Kidney (tissue), 14 donors: ENCODE data around the gene GFOD1. TPM values are rescaled to one million over a fixed set of nuclear protein-coding genes. Genes with fewer than 3 reads are reported as not detected.

ENCODE experiments used
- DNase-seq, 5 donors: peaks; one replicate each; pipeline ENCODE4 v3.0.0-alpha.2; 2013 to 2020
- FAIRE-seq: peaks from 2 replicates; lab custom pipeline; 2012; peaks lifted over from hg19 to GRCh38; lab: Jason Lieb, UNC
- H3K27ac ChIP-seq, 2 donors: one replicate each; pipeline ENCODE4 v1.7.0; 2013; ENCODE audit warnings: low read depth in 2 of 2, low read length in 2 of 2, inconsistent platforms in 1 of 2
- H3K27me3 ChIP-seq: one replicate; pipeline ENCODE4 v1.7.1; 2013; ENCODE audit warnings: low read length, inconsistent platforms; ENCODE audit not compliant: control insufficient read depth, insufficient read depth
- H3K36me3 ChIP-seq, 3 donors: one replicate each; pipeline versions ENCODE4 v1.7.0 to v1.7.1; 2013; ENCODE audit warnings: low read length in 3 of 3, control low read depth in 1 of 3, inconsistent platforms in 1 of 3; ENCODE audit not compliant: insufficient read depth in 3 of 3, control insufficient read depth in 2 of 3
- H3K4me1 ChIP-seq, 3 donors: one replicate each; pipeline versions ENCODE4 v1.7.0 to v1.7.1; 2013; ENCODE audit warnings: low read length in 3 of 3, inconsistent platforms in 1 of 3, low read depth in 1 of 3; ENCODE audit not compliant: control insufficient read depth in 2 of 3, insufficient read depth in 2 of 3
- H3K4me3 ChIP-seq, 3 donors: one replicate each; pipeline versions ENCODE4 v1.7.0 to v1.8.1; 2013; ENCODE audit warnings: low read length in 3 of 3, control low read depth in 1 of 3, inconsistent platforms in 1 of 3
- H3K9ac ChIP-seq, 3 donors: one replicate each; pipeline versions ENCODE4 v1.7.0 to v1.7.1; 2013; ENCODE audit warnings: low read length in 3 of 3, control low read depth in 1 of 3, inconsistent platforms in 1 of 3
- H3K9me3 ChIP-seq, 3 donors: one replicate each; pipeline versions ENCODE4 v1.7.0 to v1.7.1; 2013; ENCODE audit warnings: low read length in 3 of 3, control low read depth in 1 of 3, inconsistent platforms in 1 of 3; ENCODE audit not compliant: control insufficient read depth in 2 of 3, insufficient read depth in 1 of 3
- intact Hi-C: fragments of 100-400 bp; cut with DNase I; formaldehyde crosslinking; loops from one replicate; pipeline ENCODE4 v1.11.1; 2022
- polyA plus RNA-seq: library from polyadenylated mRNA; stranded (reverse); fragments of 350-450 nt; fragmentation: Illumina TruSeq; extraction: RNeasy Lipid Tissue Mini Kit (QIAGEN cat#74804); gene quantifications from one replicate; pipeline ENCODE4 v1.2.3, GENCODE V29; 2014; ENCODE audit warnings: low read depth, low replicate concordance; ENCODE audit not compliant: insufficient read depth
- total RNA-seq: library from RNA; stranded (reverse); fragmentation: NEBNext Ultra II Directional; extraction: Animal tissue kit (Norgen Biotek cat#: 25700); gene quantifications from one replicate; pipeline ENCODE4 v1.2.1, GENCODE V29; 2021
- TF ChIP-seq, protein P1 (sequence below): IDR thresholded peaks from 3 replicates; pipeline ENCODE4 v1.5.1; 2012; ENCODE audit warnings: mild to moderate bottlenecking, moderate library complexity, borderline replicate concordance; ENCODE audit not compliant: insufficient read depth; ENCODE audit errors: extremely low read depth
- donor health status: control.
- donor health status: control.
- donor health status: control.
- donor health status: control.
- donor health status: control.
- donor health status: DM: yes; HTN: yes; CAD: no.
- donor health status: Normal renal cell carcinoma (clear cell type).

The GFOD1 gene
- total and polyA plus RNA-seq, 2 donors from 2014 or later, result 2.1 to 14.6 TPM

DNA sequence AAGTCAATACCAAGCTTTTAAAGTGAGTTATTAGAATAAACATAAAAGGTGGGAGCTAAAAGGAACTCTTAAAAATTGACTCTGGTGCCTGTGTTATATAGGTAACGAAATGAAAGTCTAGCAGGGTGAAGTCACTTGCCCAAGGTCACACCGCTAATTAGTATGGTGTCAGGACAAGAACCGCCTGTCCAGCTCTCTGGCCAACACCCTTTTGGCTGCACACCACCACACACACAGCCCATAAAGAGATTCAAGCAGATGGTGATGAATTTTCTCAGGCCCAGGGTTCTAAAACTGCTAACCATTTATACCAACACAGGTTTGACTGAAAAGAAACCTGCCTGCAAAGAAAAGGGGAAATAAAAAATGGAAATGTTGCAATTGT is 20.2 kb downstream of the GFOD1 start:
- Histone ChIP-seq H3K27me3 (no peaks in the 10 kb centered on the region), H3K9ac (no peak overlapping the region), H3K27ac (no peak overlapping the region), H3K36me3 (no peaks in the 10 kb centered on the region), H3K4me1 (peaks cover 0 to 3% (median 2%) of the 10 kb centered on the region in 3 donors), H3K9me3 (no peaks in the 10 kb centered on the region), H3K4me3 (no peak overlapping the region)
- intact Hi-C loops, result no loop called here
- DNase-seq, result no peak
- TF ChIP-seq, protein P1, sequence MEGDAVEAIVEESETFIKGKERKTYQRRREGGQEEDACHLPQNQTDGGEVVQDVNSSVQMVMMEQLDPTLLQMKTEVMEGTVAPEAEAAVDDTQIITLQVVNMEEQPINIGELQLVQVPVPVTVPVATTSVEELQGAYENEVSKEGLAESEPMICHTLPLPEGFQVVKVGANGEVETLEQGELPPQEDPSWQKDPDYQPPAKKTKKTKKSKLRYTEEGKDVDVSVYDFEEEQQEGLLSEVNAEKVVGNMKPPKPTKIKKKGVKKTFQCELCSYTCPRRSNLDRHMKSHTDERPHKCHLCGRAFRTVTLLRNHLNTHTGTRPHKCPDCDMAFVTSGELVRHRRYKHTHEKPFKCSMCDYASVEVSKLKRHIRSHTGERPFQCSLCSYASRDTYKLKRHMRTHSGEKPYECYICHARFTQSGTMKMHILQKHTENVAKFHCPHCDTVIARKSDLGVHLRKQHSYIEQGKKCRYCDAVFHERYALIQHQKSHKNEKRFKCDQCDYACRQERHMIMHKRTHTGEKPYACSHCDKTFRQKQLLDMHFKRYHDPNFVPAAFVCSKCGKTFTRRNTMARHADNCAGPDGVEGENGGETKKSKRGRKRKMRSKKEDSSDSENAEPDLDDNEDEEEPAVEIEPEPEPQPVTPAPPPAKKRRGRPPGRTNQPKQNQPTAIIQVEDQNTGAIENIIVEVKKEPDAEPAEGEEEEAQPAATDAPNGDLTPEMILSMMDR, result no peak
- no peak for FAIRE-seq

DNA sequence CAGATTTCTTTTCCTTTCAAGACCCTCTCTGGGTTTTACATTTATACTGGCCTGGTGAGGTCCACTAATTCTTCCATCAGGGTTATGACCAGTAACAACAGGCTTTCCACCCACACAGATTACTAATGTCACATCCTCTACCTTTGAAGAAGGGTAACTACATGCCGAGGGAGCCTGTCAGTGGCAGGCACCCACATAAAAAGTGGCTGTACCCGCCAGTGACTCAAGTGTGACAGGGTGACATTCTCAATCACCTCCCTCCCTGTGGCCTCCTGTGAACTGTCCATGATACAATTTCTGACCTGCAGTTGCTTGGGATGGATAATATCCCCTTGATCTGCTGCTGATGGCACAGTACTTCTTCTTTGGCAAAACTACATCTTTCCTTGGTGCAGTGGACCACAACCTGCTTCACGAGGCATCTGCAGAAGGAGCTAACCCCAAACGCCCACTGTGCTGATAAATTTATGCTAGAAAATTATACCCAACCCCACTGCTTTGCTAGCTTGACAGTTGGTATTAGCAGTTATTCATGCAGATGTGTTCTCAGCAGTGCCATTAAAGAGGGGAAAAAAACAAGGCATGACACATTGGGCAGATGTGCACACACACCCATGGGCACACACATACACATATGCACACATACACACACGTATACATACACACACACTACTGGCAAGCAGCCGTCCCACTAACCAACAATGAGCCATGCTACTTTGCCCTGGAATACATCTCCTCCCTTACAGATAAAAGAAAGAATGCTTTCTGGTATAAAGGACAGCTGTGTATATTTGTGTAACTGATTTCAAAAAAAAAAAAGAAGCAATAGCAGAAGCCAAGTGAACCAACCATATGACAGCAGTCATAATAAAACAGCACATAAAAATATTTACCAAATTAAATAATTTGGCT is 20.8 kb downstream of the GFOD1 start:
- intact Hi-C loops, result no loop called here
- no peaks in the 10 kb centered on the region for H3K27me3 ChIP-seq
- H3K9me3 ChIP-seq, result no peaks in the 10 kb centered on the region
- DNase-seq (no peak), FAIRE-seq (no peak)
- no peak overlapping the region for H3K4me3 ChIP-seq
- H3K4me1 ChIP-seq, result peaks cover 0 to 3% (median 2%) of the 10 kb centered on the region in 3 donors
- no peak overlapping the region for H3K9ac ChIP-seq
- H3K36me3 ChIP-seq, result no peaks in the 10 kb centered on the region
- TF ChIP-seq, protein P1, result no peak
- no peak overlapping the region for H3K27ac ChIP-seq

DNA sequence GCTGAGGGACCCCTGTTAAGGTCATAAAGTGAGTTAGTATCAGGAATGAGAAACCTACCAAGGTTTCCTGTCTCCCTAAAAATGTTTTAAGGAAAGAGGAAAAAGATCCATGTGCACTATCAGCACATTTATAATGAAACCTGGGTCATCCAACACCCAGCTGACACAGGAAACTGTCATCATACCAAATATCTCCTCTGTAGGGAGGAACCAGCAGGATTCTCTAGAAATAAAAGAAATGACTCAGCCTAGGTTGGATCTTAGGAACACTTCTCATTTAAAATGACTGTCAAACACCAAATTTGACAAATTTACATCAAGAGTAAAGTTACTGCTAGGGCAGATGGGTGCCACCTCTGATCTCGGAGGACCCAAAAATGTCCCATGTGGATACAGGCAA is 21.7 kb downstream of the GFOD1 start:
- DNase-seq (no peak), FAIRE-seq (no peak)
- Histone ChIP-seq H3K4me1 (peaks cover 0 to 3% (median 2%) of the 10 kb centered on the region in 3 donors), H3K27ac (no peak overlapping the region), H3K27me3 (no peaks in the 10 kb centered on the region), H3K9me3 (no peaks in the 10 kb centered on the region), H3K4me3 (no peak overlapping the region), H3K9ac (no peak overlapping the region), H3K36me3 (no peaks in the 10 kb centered on the region)
- intact Hi-C loops, result no loop called here
- TF ChIP-seq, protein P1, result no peak
